HG03432 (cell line): ENCODE results near the gene PTCHD4.

Experiments
- ATAC-seq: cut with Tn5 transposase; IDR thresholded peaks from one replicate; pipeline ENCODE4 v1.9.1; 2021; ENCODE audit warnings: mild to moderate bottlenecking, moderate library complexity; ENCODE audit not compliant: unreplicated experiment

PTCHD4 gene

GRCh38 chr6:48061265-48061990, 49.6 kb downstream of the PTCHD4 start:
- ATAC-seq: no peak
